ENCODE measurements around the gene ZNF546.

The ZNF546 gene

GRCh38 chr19:39968789-39969188 is 28.1 kb upstream of the ZNF546 start:
- Histone ChIP-seq H3K4me2 (ENCODE audit: low read depth, low read length, poor library complexity, severe bottlenecking) (no peak overlapping the region), H3F3A (ENCODE audit: insufficient read depth) (peaks cover 12% of the 10 kb centered on the region; the same call in 1 of the 2 replicates), H4K20me1 (ENCODE audit: low read depth, low read length) (no peaks in the 10 kb centered on the region), H3K36me3 (ENCODE audit: low read length) (no peaks in the 10 kb centered on the region), H3K27me3 (ENCODE audit: low read length) (no peaks in the 10 kb centered on the region), H2AFZ (ENCODE audit: low read depth, low read length, severe bottlenecking) (no peak overlapping the region), H3K9me3 (ENCODE audit: insufficient read depth, low read length) (no peaks in the 10 kb centered on the region), H3K9ac (ENCODE audit: low read length) (no peak overlapping the region), H3K9me2 (replicated peaks; ENCODE audit: insufficient read depth, low read length) (no peaks in the 10 kb centered on the region), H3K27ac (ENCODE audit: low read depth, low read length) (no peak overlapping the region; the same call in 1 of the 2 replicates), H3K4me3 (ENCODE audit: insufficient read depth, low read length, poor library complexity, severe bottlenecking) (no peak overlapping the region), H3K79me2 (ENCODE audit: insufficient read depth, low read length) (peaks cover 19% of the 10 kb centered on the region)
- TF ChIP-seq CTCF (IDR thresholded peaks at IDR 0.05; ENCODE audit: insufficient read depth, low read length, poor library complexity, severe bottlenecking) (no peak), EZH2phosphoT487 (conservative IDR thresholded peaks at IDR 0.05; ENCODE audit: low read length) (no peak)

- Histone ChIP-seq H3K27me3 (ENCODE audit: low read length) (no peaks in the 10 kb centered on the region), H3K4me2 (ENCODE audit: low read depth, low read length, poor library complexity, severe bottlenecking) (peak overlapping the region; percentile 88), H3K9me2 (replicated peaks; ENCODE audit: insufficient read depth, low read length) (no peaks in the 10 kb centered on the region), H3K36me3 (ENCODE audit: low read length) (no peaks in the 10 kb centered on the region), H3K79me2 (ENCODE audit: insufficient read depth, low read length) (peaks cover 21% of the 10 kb centered on the region), H3K9me3 (ENCODE audit: insufficient read depth, low read length) (no peaks in the 10 kb centered on the region), H2AFZ (ENCODE audit: low read depth, low read length, severe bottlenecking) (no peak overlapping the region), H4K20me1 (ENCODE audit: low read depth, low read length) (no peaks in the 10 kb centered on the region), H3K27ac (ENCODE audit: low read depth, low read length) (peak overlapping the region; percentile 78), H3K9ac (ENCODE audit: low read length) (peak overlapping the region; percentile 84), H3F3A (ENCODE audit: insufficient read depth) (peaks cover 7% of the 10 kb centered on the region; the same call in 1 of the 2 replicates), H3K4me3 (ENCODE audit: insufficient read depth, low read length, poor library complexity, severe bottlenecking) (peak overlapping the region; percentile 54)
- TF ChIP-seq EZH2phosphoT487 (conservative IDR thresholded peaks at IDR 0.05; ENCODE audit: low read length) (no peak), CTCF (IDR thresholded peaks at IDR 0.05; ENCODE audit: insufficient read depth, low read length, poor library complexity, severe bottlenecking) (no peak)
Observed at GRCh38 chr19:39969266-39969665, 27.6 kb upstream of the ZNF546 start.

DNA sequence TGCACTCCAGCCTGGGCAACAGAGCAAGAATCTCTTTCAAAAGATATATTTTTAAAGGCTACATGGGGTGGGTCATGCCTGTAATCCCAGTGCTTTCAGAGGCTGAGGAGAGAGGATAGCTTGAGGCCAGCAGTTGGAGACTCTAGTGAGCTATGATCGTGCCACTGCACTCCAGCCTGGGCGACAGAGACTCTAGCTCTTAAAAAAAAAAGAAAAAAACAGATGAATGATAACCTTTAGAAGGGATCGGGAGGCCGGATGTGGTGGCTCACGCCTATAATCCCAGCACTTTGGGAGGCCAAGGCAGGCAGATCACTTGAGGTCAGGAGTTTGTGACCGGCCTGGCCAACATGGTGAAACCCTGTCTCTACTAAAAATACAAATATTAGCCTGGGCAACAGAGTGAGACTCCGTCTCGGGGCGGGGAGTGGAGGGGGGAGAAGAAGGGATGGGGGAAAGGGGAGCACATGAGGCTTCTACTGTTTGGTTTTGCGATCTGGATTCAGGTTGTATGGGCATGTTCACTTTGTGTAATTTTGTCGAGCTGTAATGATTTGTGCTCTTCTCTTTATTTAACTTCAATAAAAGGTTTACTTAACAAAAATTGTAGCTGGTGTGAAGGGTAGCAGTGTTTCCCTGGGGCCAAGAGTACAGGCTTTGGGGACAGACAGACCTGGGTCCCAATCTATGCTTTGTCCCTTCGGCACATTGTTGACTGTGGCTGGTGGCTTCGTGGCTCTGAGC is 27.0 kb upstream of the ZNF546 start:
- no peaks in the 10 kb centered on the region for H4K20me1 ChIP-seq (ENCODE audit: low read depth, low read length)
- peak overlapping the region; percentile 88 for H3K4me2 ChIP-seq (ENCODE audit: low read depth, low read length, poor library complexity, severe bottlenecking)
- H3K4me3 ChIP-seq (ENCODE audit: insufficient read depth, low read length, poor library complexity, severe bottlenecking): peak overlapping the region; percentile 54
- no peaks in the 10 kb centered on the region for H3K9me3 ChIP-seq (ENCODE audit: insufficient read depth, low read length)
- H3F3A ChIP-seq (ENCODE audit: insufficient read depth): peaks cover 7% of the 10 kb centered on the region; the same call in 1 of the 2 replicates
- peak overlapping the region; percentile 78 for H3K27ac ChIP-seq (ENCODE audit: low read depth, low read length)
- H3K36me3 ChIP-seq (ENCODE audit: low read length): no peaks in the 10 kb centered on the region
- no peaks in the 10 kb centered on the region for H3K27me3 ChIP-seq (ENCODE audit: low read length)
- H3K79me2 ChIP-seq (ENCODE audit: insufficient read depth, low read length): peaks cover 21% of the 10 kb centered on the region
- peak overlapping the region; percentile 84 for H3K9ac ChIP-seq (ENCODE audit: low read length)
- TF ChIP-seq CTCF (IDR thresholded peaks at IDR 0.05; ENCODE audit: insufficient read depth, low read length, poor library complexity, severe bottlenecking) (no peak), EZH2phosphoT487 (conservative IDR thresholded peaks at IDR 0.05; ENCODE audit: low read length) (no peak)
- no peaks in the 10 kb centered on the region for H3K9me2 ChIP-seq (replicated peaks; ENCODE audit: insufficient read depth, low read length)
- peak overlapping the region; percentile 79 for H2AFZ ChIP-seq (ENCODE audit: low read depth, low read length, severe bottlenecking)

Data from SU-DHL-6 (cell line).